GM19023 (cell line): ENCODE measurements around the gene PARK7.
A peak's percentile ranks its signal among the peaks of the same experiment; 100 is the strongest.

Experiments used
- ATAC-seq: cut with Tn5 transposase; IDR thresholded peaks from one replicate; pipeline ENCODE4 v1.9.1; 2021; ENCODE audit warnings: mild to moderate bottlenecking, moderate library complexity; ENCODE audit not compliant: unreplicated experiment

PARK7 gene

GRCh38 chr1:7980984-7981383 lies 19.5 kb downstream of the PARK7 start:
- no peak for ATAC-seq

- no peak for ATAC-seq
Measured at GRCh38 chr1:7983086-7983778, 21.7 kb downstream of the PARK7 start.

- ATAC-seq: no peak
Measured at GRCh38 chr1:7984811-7985210, 23.3 kb downstream of the PARK7 start.

GRCh38 chr1:7985851-7986612 lies 24.5 kb downstream of the PARK7 start:
- ATAC-seq: no peak

- no peak for ATAC-seq
Measured at GRCh38 chr1:7987528-7987927, 26.0 kb downstream of the PARK7 start.

GRCh38 chr1:7988576-7988975 lies 27.1 kb downstream of the PARK7 start:
- ATAC-seq: no peak

- ATAC-seq: no peak
Measured at GRCh38 chr1:7989762-7990428, 28.4 kb downstream of the PARK7 start.

- ATAC-seq: no peak
Measured at GRCh38 chr1:7991504-7992440, 30.3 kb downstream of the PARK7 start.

GRCh38 chr1:7992885-7993284 lies 31.4 kb downstream of the PARK7 start:
- no peak for ATAC-seq

GRCh38 chr1:7993593-7994479 lies 32.3 kb downstream of the PARK7 start:
- ATAC-seq: peak; percentile 52

GRCh38 chr1:7994827-7995226 lies 33.3 kb downstream of the PARK7 start:
- ATAC-seq: no peak

GRCh38 chr1:7995437-7995836 lies 33.9 kb downstream of the PARK7 start:
- ATAC-seq: no peak

GRCh38 chr1:8002329-8002910 lies 40.9 kb downstream of the PARK7 start:
- ATAC-seq: no peak

GRCh38 chr1:8002921-8003320 lies 41.4 kb downstream of the PARK7 start:
- no peak for ATAC-seq

GRCh38 chr1:8003438-8004112 lies 42.1 kb downstream of the PARK7 start:
- no peak for ATAC-seq

- no peak for ATAC-seq
Measured at GRCh38 chr1:8004113-8004802, 42.7 kb downstream of the PARK7 start.

GRCh38 chr1:8004803-8005573 lies 43.5 kb downstream of the PARK7 start:
- no peak for ATAC-seq
